ENCODE data around the gene DNAJB4. TPM values are rescaled to one million over a fixed set of nuclear protein-coding genes. Genes with fewer than 3 reads are reported as not detected.
"Not testable (repeated sequence)": the region's sequence is repeated elsewhere in the genome, so short reads cannot be mapped to it uniquely, and the experiment has no call there.

Gene DNAJB4
- polyA plus RNA-seq, 3 donors from 2014 or later, result 3.9 to 9.0 (median 5.0) TPM

GRCh38 chr1:77978293-77978968 lies 26.3 kb upstream of the DNAJB4 start:
- peaks cover 2 to 9% (median 4%) of the 10 kb centered on the region in 3 donors for H3K36me3 Mint-ChIP-seq
- H3K4me1 Mint-ChIP-seq, result peaks cover 7 to 42% of the 10 kb centered on the region in 2 donors
- peaks cover 0 to 1% (median 0%) of the 10 kb centered on the region in 3 donors for H3K27me3 Mint-ChIP-seq (ENCODE audit: low read depth in 3 of 3)
- H3K9me3 Mint-ChIP-seq, result no peaks in the 10 kb centered on the region
- H3K27ac Mint-ChIP-seq, result no peak overlapping the region
- peak; percentile 84 to 87 (median 87) for DNase-seq
- H3K4me3 Mint-ChIP-seq, result no peak overlapping the region

- H3K4me1 Mint-ChIP-seq, result peaks cover 7 to 38% of the 10 kb centered on the region in 2 donors
- no peak within 1 kb of the TSS for H3K27ac Mint-ChIP-seq
- H3K36me3 Mint-ChIP-seq, result peaks cover 0 to 7% (median 4%) of the 10 kb centered on the region in 3 donors
- no peaks in the 10 kb centered on the region for H3K27me3 Mint-ChIP-seq (ENCODE audit: low read depth in 3 of 3)
- no peaks in the 10 kb centered on the region for H3K9me3 Mint-ChIP-seq
- DNase-seq, result peak; percentile 96 to 97 (median 97)
- no peak within 1 kb of the TSS for H3K4me3 Mint-ChIP-seq
Observed at GRCh38 chr1:77978969-77979876, 25.5 kb upstream of the DNAJB4 start, which contains the start of gene FUBP1. Gene FUBP1, minus strand, starts transcription at chr1:77979072. Its CDS starts 68 bp downstream, at chr1:77979004.

GRCh38 chr1:77983352-77983996 lies 21.3 kb upstream of the DNAJB4 start:
- not testable (repeated sequence) for H3K36me3 Mint-ChIP-seq; H3K27me3 Mint-ChIP-seq (ENCODE audit: low read depth in 3 of 3); DNase-seq; H3K9me3 Mint-ChIP-seq; H3K27ac Mint-ChIP-seq; H3K4me3 Mint-ChIP-seq
- H3K4me1 Mint-ChIP-seq, result peaks cover 11% of the 10 kb centered on the region in 2 donors

DNA sequence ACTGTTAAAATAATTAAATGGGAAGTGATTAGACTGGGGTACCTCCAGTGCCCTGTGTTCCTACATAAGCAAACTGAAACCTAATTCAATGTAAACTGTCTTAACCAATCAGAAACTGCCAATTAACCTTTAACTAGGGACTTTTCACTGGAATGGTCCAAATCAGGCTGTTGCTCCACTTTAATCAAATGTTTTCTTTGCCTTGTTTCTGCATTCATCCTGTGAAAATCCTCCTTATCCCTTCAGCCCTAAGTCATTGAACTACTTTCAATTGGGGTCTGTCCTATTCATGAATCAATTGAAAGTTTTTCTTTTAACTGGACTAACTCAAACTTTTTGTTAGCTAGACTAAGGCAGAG lies 20.8 kb upstream of the DNAJB4 start:
- Mint-ChIP-seq H3K4me3 (no peak overlapping the region), H3K27me3 (ENCODE audit: low read depth in 3 of 3) (no peaks in the 10 kb centered on the region), H3K4me1 (peaks cover 11% of the 10 kb centered on the region in 2 donors), H3K36me3 (peaks cover 0 to 4% (median 0%) of the 10 kb centered on the region in 3 donors), H3K9me3 (no peaks in the 10 kb centered on the region), H3K27ac (no peak overlapping the region)
- no peak for DNase-seq

DNA sequence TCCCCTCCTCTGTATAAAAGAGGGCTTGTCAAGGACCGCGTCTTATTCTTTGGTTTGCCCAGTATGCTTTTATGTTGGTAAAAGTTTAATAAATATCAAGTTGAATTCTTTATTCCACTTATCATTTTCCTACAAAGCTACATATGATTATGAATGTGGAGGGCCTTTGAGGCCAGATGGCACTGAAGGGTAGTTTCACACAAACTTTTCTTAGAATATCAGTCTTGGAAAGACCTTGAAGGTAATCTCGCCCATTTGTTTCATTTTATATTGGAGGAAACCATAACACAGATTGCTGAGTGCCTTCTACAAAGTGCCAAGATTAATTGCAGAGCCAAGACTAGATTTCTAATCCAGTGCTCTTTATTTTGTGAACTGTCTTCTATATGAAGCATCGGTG lies 20.1 kb upstream of the DNAJB4 start:
- H3K27me3 Mint-ChIP-seq (ENCODE audit: low read depth in 3 of 3), result no peaks in the 10 kb centered on the region
- no peak overlapping the region for H3K4me3 Mint-ChIP-seq
- H3K36me3 Mint-ChIP-seq, result peaks cover 0 to 4% (median 0%) of the 10 kb centered on the region in 3 donors
- H3K27ac Mint-ChIP-seq, result no peak overlapping the region
- DNase-seq, result no peak
- no peaks in the 10 kb centered on the region for H3K9me3 Mint-ChIP-seq
- peaks cover 11% of the 10 kb centered on the region in 2 donors for H3K4me1 Mint-ChIP-seq

DNA sequence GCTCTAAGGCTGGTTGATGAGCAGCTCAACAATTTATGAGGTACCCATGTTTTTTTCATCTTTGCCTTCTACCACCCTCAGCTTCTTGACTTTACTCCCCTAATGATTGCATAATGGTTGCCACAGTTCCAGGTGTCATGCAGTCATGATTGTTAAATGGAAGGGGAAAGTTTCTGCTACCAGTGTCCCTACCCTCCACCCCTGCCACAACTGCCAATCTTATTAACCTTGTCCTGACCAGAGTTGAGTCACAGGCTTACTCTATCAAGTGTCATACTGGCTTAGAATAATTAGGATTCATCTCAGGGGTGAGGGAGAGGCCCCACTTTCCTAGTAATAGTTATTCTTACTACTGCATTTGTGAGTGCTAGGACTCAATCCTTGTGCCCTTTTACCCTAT lies 17.9 kb upstream of the DNAJB4 start:
- H3K27ac Mint-ChIP-seq, result no peak overlapping the region
- peaks cover 0 to 6% of the 10 kb centered on the region in 2 donors for H3K4me1 Mint-ChIP-seq
- H3K27me3 Mint-ChIP-seq (ENCODE audit: low read depth in 3 of 3), result no peaks in the 10 kb centered on the region
- no peak overlapping the region for H3K4me3 Mint-ChIP-seq
- peaks cover 0 to 4% (median 0%) of the 10 kb centered on the region in 3 donors for H3K36me3 Mint-ChIP-seq
- no peaks in the 10 kb centered on the region for H3K9me3 Mint-ChIP-seq
- DNase-seq, result no peak

- H3K27me3 Mint-ChIP-seq (ENCODE audit: low read depth in 3 of 3), result no peaks in the 10 kb centered on the region
- peaks cover 0 to 4% (median 0%) of the 10 kb centered on the region in 3 donors for H3K36me3 Mint-ChIP-seq
- H3K4me1 Mint-ChIP-seq, result peaks cover 0 to 4% of the 10 kb centered on the region in 2 donors
Observed at GRCh38 chr1:77987919-77988318, 16.8 kb upstream of the DNAJB4 start.

DNA sequence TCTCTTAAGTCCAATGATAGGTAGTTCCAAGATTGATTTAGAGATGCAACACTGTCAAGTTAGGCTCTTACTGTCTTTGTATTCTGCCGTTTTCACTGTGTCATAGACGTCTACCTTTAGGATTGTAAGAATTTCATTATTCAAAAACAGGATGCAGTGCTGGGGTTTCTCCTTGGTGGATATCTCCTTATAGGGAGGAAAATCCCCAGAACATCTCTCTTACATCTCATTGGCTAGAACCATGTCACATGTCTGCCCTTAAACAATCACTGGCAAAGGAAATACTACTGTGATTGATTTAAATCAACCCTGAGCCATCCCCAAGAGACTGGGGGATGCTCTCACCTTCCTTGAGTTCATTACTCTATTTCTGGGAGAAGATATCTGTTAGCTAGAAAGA lies 15.0 kb upstream of the DNAJB4 start:
- no peak for DNase-seq
- Mint-ChIP-seq H3K9me3 (no peaks in the 10 kb centered on the region), H3K36me3 (peaks cover 0 to 4% (median 2%) of the 10 kb centered on the region in 3 donors), H3K4me1 (peaks cover 0 to 4% of the 10 kb centered on the region in 2 donors), H3K27ac (no peak overlapping the region), H3K4me3 (no peak overlapping the region), H3K27me3 (ENCODE audit: low read depth in 3 of 3) (no peaks in the 10 kb centered on the region)

More at GRCh38 chr1:77987919-77988318, 16.8 kb upstream of the DNAJB4 start:
- DNase-seq, result no peak
- H3K27ac Mint-ChIP-seq, result no peak overlapping the region
- no peaks in the 10 kb centered on the region for H3K9me3 Mint-ChIP-seq
- no peak overlapping the region for H3K4me3 Mint-ChIP-seq

DNA sequence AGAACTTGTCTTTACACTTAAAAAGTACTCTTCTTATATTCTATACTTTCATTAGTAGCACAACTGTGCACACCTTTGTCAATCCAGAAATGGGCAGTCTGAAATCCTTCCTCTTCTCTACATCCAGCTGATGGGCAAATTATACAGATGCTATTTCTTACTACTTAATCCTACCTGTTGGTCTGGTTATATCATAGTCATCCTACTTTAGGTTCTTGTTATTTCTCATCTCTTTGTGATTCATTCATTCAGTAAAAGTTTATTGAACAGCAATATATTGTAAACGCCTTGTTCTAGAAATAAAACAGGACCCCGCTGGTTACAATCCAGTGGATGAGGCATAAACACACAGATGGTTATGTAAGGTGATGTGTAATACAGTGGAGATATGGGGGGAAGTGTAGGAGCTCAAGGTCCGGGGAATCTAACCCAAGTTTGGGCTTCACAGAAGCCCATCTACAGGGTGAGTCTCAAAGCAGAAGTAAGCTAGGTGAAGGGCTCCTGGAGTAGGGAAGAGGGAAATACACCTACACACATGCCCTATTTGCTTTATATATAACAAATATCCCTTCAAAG lies 14.0 kb upstream of the DNAJB4 start:
- no peaks in the 10 kb centered on the region for H3K27me3 Mint-ChIP-seq (ENCODE audit: low read depth in 3 of 3)
- DNase-seq, result no peak
- H3K27ac Mint-ChIP-seq, result no peak overlapping the region
- peaks cover 0 to 4% of the 10 kb centered on the region in 2 donors for H3K4me1 Mint-ChIP-seq
- peaks cover 0 to 4% (median 2%) of the 10 kb centered on the region in 3 donors for H3K36me3 Mint-ChIP-seq
- H3K4me3 Mint-ChIP-seq, result no peak overlapping the region
- H3K9me3 Mint-ChIP-seq, result no peaks in the 10 kb centered on the region

GRCh38 chr1:77991638-77992037 lies 13.1 kb upstream of the DNAJB4 start:
- Mint-ChIP-seq H3K27ac (no peak overlapping the region), H3K4me1 (no peaks in the 10 kb centered on the region), H3K4me3 (no peak overlapping the region), H3K27me3 (ENCODE audit: low read depth in 3 of 3) (peaks cover 0 to 2% (median 0%) of the 10 kb centered on the region in 3 donors), H3K9me3 (no peaks in the 10 kb centered on the region), H3K36me3 (peaks cover 0 to 4% (median 0%) of the 10 kb centered on the region in 3 donors)
- no peak for DNase-seq

DNA sequence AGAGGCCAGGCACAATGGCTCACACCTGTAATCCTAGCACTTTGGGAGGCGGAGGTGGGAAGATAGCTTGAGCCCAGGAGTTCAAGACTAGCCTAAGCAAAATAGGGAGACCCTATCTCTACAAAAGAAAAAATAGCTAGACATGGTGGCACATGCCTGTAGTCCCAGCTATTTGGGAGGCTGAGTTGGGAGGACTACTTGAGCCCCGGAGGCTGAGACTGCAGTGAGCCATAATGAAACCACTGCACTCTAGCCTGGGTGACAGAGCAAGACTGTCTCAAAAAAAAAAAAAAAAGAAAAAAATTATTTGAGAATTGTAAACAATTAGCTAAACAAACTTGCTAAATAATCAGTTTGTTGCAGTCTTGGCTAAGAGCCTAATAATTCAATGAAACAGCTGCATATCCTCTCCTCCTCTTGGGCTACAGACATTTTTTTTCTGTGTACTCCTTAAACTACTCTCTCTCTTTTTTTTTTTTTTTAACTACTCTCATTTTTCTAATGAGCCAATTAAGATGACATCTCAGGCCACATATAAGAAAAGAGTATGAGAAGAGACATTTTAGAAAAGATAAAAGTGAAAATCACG lies 10.5 kb upstream of the DNAJB4 start:
- H3K27ac Mint-ChIP-seq, result no peak overlapping the region
- no peaks in the 10 kb centered on the region for H3K9me3 Mint-ChIP-seq

DNA sequence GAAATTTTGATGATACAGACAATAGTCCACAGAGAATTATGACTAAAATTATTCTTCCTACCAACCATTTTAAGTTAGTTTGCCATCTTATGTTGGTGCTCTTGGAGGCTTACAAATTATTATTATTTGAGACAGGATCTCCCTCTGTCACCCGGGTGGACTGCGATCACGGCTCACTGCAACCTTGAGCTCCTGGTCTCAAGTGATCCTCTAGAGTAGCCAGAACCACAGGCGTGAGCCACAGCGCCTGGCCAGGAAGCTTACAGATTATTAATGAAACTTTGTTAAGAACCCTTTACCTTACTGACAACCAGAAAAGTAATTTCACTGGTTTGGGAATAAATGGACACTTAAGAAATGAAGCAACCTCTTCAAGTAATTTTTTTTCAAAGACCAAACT lies 8.0 kb upstream of the DNAJB4 start:
- peaks cover 4 to 10% (median 4%) of the 10 kb centered on the region in 3 donors for H3K36me3 Mint-ChIP-seq
- H3K27ac Mint-ChIP-seq, result no peak overlapping the region
- H3K4me1 Mint-ChIP-seq, result no peaks in the 10 kb centered on the region
- DNase-seq, result no peak
- peaks cover 0 to 2% (median 2%) of the 10 kb centered on the region in 3 donors for H3K27me3 Mint-ChIP-seq (ENCODE audit: low read depth in 3 of 3)
- H3K4me3 Mint-ChIP-seq, result no peak overlapping the region
- H3K9me3 Mint-ChIP-seq, result no peaks in the 10 kb centered on the region

More for the DNA sequence above, 10.5 kb upstream of the DNAJB4 start:
- DNase-seq, result no peak
- no peaks in the 10 kb centered on the region for H3K4me1 Mint-ChIP-seq
- H3K27me3 Mint-ChIP-seq (ENCODE audit: low read depth in 3 of 3), result peaks cover 0 to 2% (median 2%) of the 10 kb centered on the region in 3 donors
- peaks cover 4 to 10% (median 4%) of the 10 kb centered on the region in 3 donors for H3K36me3 Mint-ChIP-seq
- no peak overlapping the region for H3K4me3 Mint-ChIP-seq

GRCh38 chr1:78000536-78000935 lies 4.2 kb upstream of the DNAJB4 start:
- H3K9me3 Mint-ChIP-seq; H3K36me3 Mint-ChIP-seq; H3K27ac Mint-ChIP-seq; H3K27me3 Mint-ChIP-seq (ENCODE audit: low read depth in 3 of 3); DNase-seq; H3K4me3 Mint-ChIP-seq: not testable (repeated sequence)
- H3K4me1 Mint-ChIP-seq, result peaks cover 14 to 28% of the 10 kb centered on the region in 2 donors
